Activated naive CD8-positive, alpha-beta T cell treated with anti-CD3 and anti-CD28 coated beads for 36 hours (primary cell): Measurements from ENCODE around the gene OR4D10. TPM values are rescaled to one million over a fixed set of nuclear protein-coding genes. Genes with fewer than 3 reads are reported as not detected.
A peak's percentile ranks its signal among the peaks of the same experiment; 100 is the strongest.
"Not testable (repeated sequence)": the region's sequence is repeated elsewhere in the genome, so short reads cannot be mapped to it uniquely, and the experiment has no call there.

Experiments
- DNase-seq: peaks from one replicate; pipeline ENCODE4 v3.0.0; 2021
- H3K27ac Mint-ChIP-seq: one replicate; pipeline ENCODE4 v1.8.0; 2022; ENCODE audit warnings: mild to moderate bottlenecking, moderate library complexity, mixed read lengths
- H3K27me3 Mint-ChIP-seq: one replicate; pipeline ENCODE4 v1.8.0; 2022; ENCODE audit warnings: mild to moderate bottlenecking, mixed read lengths
- H3K36me3 Mint-ChIP-seq: one replicate; pipeline ENCODE4 v1.8.0; 2021; ENCODE audit warnings: mild to moderate bottlenecking, mixed read lengths
- H3K4me1 Mint-ChIP-seq: one replicate; pipeline ENCODE4 v1.8.0; 2021; ENCODE audit warnings: mixed read lengths
- H3K4me3 Mint-ChIP-seq: one replicate; pipeline ENCODE4 v1.8.0; 2022; ENCODE audit warnings: mild to moderate bottlenecking, moderate library complexity, mixed read lengths
- H3K9me3 Mint-ChIP-seq: one replicate; pipeline ENCODE4 v1.8.0; 2022; ENCODE audit warnings: mixed read lengths
- total RNA-seq, 2 experiments: library from RNA; stranded (reverse); gene quantifications; one replicate each; pipeline ENCODE4 v1.2.3, GENCODE V29; 2021

Gene OR4D10
- total RNA-seq, result not detected

DNA sequence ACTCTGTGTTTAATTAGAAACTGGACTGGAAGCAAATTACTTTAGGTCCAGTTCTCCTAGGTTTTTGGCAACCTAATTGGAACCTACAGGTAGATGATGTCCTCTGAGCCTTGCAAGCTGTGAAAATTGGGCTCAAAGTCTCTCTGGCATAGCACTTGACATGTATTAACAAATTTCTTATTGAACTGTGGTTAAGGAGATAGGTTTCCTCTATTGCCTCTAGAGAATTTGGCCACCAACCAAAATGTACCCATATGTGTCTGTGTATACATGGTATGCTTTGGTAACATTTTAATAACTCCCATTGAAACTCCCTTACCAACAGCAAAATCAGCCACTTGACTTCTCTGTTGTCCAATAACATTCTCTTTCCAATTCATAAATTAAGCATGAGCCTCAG lies at the start of gene OR4D10:
TSS of gene OR4D10 (plus strand) at position 301 of the 400 bp plus-strand sequence. CDS start 4,115 bp downstream, outside the sequence.
- Mint-ChIP-seq H3K9me3 (no peaks in the 10 kb centered on the region), H3K36me3 (no peaks in the 10 kb centered on the region), H3K27me3 (peaks cover 26% of the 10 kb centered on the region), H3K4me1 (no peaks in the 10 kb centered on the region), H3K27ac (no peak within 1 kb of the TSS), H3K4me3 (no peak within 1 kb of the TSS)
- DNase-seq, result no peak

- no peak for DNase-seq
- no peaks in the 10 kb centered on the region for H3K4me1 Mint-ChIP-seq
- H3K27me3 Mint-ChIP-seq, result no peaks in the 10 kb centered on the region
- no peaks in the 10 kb centered on the region for H3K9me3 Mint-ChIP-seq
- no peak overlapping the region for H3K4me3 Mint-ChIP-seq
- no peak overlapping the region for H3K27ac Mint-ChIP-seq
- no peaks in the 10 kb centered on the region for H3K36me3 Mint-ChIP-seq
Observed at GRCh38 chr11:59423835-59424234, 49.3 kb upstream of the OR4D10 start.

DNA sequence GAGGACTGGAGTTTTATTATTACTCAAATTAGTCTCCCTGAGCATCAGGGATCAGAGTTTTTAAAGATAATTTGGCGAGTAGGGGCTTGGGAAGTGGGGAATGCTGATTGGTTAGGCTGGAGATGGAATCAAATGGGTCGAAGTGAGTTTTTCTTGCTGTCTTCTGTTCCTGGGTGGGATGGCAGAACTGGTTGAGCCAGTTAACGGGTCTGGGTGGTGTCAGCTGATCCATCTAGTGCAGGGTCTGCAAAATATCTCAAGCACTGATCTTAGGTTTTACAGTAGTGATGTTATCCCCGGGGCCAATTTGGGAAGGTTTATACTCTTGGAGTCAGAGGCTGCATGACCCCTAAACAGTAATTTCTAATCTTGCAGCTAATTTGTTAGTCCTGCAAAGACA lies 48.0 kb upstream of the OR4D10 start:
- no peaks in the 10 kb centered on the region for H3K4me1 Mint-ChIP-seq
- no peaks in the 10 kb centered on the region for H3K9me3 Mint-ChIP-seq
- DNase-seq, result no peak
- no peak overlapping the region for H3K27ac Mint-ChIP-seq
- H3K27me3 Mint-ChIP-seq, result peaks cover 3% of the 10 kb centered on the region
- H3K36me3 Mint-ChIP-seq, result no peaks in the 10 kb centered on the region
- H3K4me3 Mint-ChIP-seq, result no peak overlapping the region

GRCh38 chr11:59426361-59427067 lies 46.6 kb upstream of the OR4D10 start, which contains the start of gene OR5A2:
TSS of gene OR5A2 (minus strand) at chr11:59426413. CDS start at chr11:59422953, 3,460 bp downstream.
- no peak for DNase-seq
- Mint-ChIP-seq H3K9me3 (no peaks in the 10 kb centered on the region), H3K27me3 (peaks cover 4% of the 10 kb centered on the region), H3K4me1 (no peaks in the 10 kb centered on the region), H3K27ac (no peak within 1 kb of the TSS), H3K4me3 (no peak within 1 kb of the TSS), H3K36me3 (no peaks in the 10 kb centered on the region)

GRCh38 chr11:59427068-59427382 lies 46.1 kb upstream of the OR4D10 start:
- Mint-ChIP-seq H3K4me1 (no peaks in the 10 kb centered on the region), H3K4me3 (no peak overlapping the region), H3K27me3 (peaks cover 8% of the 10 kb centered on the region), H3K27ac (no peak overlapping the region), H3K36me3 (no peaks in the 10 kb centered on the region), H3K9me3 (no peaks in the 10 kb centered on the region)
- no peak for DNase-seq

DNA sequence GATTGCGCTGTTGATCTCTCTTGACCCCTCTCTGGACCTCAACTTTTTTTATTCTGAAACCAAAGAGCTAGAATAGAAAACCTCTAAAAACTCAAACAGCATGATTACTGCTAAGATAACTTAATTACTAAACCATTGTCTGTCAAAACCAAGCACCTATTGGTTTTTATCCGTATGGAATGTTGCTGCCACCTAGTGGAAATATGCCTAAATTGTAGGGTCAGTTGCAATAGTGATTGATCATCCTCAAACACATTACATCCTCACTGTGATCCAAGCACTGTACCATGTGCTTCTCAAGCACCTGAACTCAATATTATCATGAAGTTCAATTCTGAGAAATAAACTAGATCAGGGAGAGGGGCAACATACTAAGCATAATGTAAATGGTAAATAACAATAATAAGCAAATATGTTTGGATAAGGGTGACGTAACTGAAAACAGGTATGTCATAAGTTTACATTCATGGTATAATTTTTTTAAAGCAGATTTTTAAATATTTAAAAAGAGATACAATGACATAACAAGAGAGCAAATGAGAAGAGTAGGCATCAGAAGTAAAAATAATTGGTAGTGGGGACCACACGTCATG lies 43.1 kb upstream of the OR4D10 start:
- Mint-ChIP-seq H3K4me1 (no peaks in the 10 kb centered on the region), H3K36me3 (no peaks in the 10 kb centered on the region), H3K4me3 (no peak overlapping the region), H3K27ac (no peak overlapping the region), H3K9me3 (no peaks in the 10 kb centered on the region), H3K27me3 (peaks cover 9% of the 10 kb centered on the region)
- peak; percentile 11 for DNase-seq

GRCh38 chr11:59436169-59436568 lies 36.9 kb upstream of the OR4D10 start, which contains the start of gene OR5A1:
TSS of gene OR5A1 (plus strand) at chr11:59436469. CDS start at chr11:59443169, 6,700 bp downstream.
- no peak within 1 kb of the TSS for H3K4me3 Mint-ChIP-seq
- DNase-seq, result no peak
- H3K9me3 Mint-ChIP-seq, result no peaks in the 10 kb centered on the region
- H3K36me3 Mint-ChIP-seq, result no peaks in the 10 kb centered on the region
- H3K27me3 Mint-ChIP-seq, result peaks cover 6% of the 10 kb centered on the region
- H3K27ac Mint-ChIP-seq, result no peak within 1 kb of the TSS
- H3K4me1 Mint-ChIP-seq, result no peaks in the 10 kb centered on the region

- H3K4me3 Mint-ChIP-seq, result no peak overlapping the region
- no peak for DNase-seq
- H3K27ac Mint-ChIP-seq, result no peak overlapping the region
- H3K27me3 Mint-ChIP-seq, result no peaks in the 10 kb centered on the region
- H3K9me3 Mint-ChIP-seq, result no peaks in the 10 kb centered on the region
- no peaks in the 10 kb centered on the region for H3K36me3 Mint-ChIP-seq
- H3K4me1 Mint-ChIP-seq, result no peaks in the 10 kb centered on the region
Observed at GRCh38 chr11:59437770-59438169, 35.3 kb upstream of the OR4D10 start.

DNA sequence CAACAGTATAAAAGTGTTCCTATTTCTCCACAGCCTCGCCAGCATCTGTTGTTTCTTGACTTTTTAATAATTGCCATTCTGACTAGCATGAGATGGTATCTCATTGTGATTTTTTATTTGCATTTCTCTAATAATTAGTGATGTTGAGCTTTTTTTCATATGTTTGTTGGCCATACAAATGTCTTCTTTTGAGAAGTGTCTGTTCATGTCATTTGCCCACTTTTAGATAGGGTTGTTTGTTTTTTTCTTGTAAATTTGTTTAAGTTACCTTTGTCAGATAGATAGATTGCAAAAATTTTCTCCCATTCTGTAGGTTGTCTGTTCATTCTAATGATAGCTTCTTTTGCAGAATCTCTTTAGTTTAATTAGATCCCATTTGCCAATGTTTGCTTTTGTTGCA lies 27.5 kb upstream of the OR4D10 start:
- H3K36me3 Mint-ChIP-seq, H3K9me3 Mint-ChIP-seq, H3K4me3 Mint-ChIP-seq, H3K4me1 Mint-ChIP-seq, H3K27me3 Mint-ChIP-seq, H3K27ac Mint-ChIP-seq, DNase-seq: not testable (repeated sequence)

- Mint-ChIP-seq H3K4me3 (no peak overlapping the region), H3K4me1 (no peaks in the 10 kb centered on the region), H3K9me3 (peaks cover 4% of the 10 kb centered on the region)
Observed at GRCh38 chr11:59448484-59448883, 24.6 kb upstream of the OR4D10 start.

GRCh38 chr11:59456661-59457060 lies 16.5 kb upstream of the OR4D10 start, which contains the start of gene OR4D6:
TSS of gene OR4D6 (plus strand) at chr11:59456961. CDS start at chr11:59456961, 0 bp downstream.
- H3K9me3 Mint-ChIP-seq, result no peaks in the 10 kb centered on the region
- no peaks in the 10 kb centered on the region for H3K36me3 Mint-ChIP-seq
- H3K27me3 Mint-ChIP-seq, result peaks cover 8% of the 10 kb centered on the region
- H3K27ac Mint-ChIP-seq, result no peak within 1 kb of the TSS
- H3K4me3 Mint-ChIP-seq, result no peak within 1 kb of the TSS
- H3K4me1 Mint-ChIP-seq, result no peaks in the 10 kb centered on the region
- no peak for DNase-seq

More at GRCh38 chr11:59448484-59448883, 24.6 kb upstream of the OR4D10 start:
- peaks cover 8% of the 10 kb centered on the region for H3K27me3 Mint-ChIP-seq
- H3K27ac Mint-ChIP-seq, result no peak overlapping the region
- H3K36me3 Mint-ChIP-seq, result no peaks in the 10 kb centered on the region
- no peak for DNase-seq

GRCh38 chr11:59459916-59460315 lies 13.2 kb upstream of the OR4D10 start:
- no peak overlapping the region for H3K27ac Mint-ChIP-seq
- H3K9me3 Mint-ChIP-seq, result no peaks in the 10 kb centered on the region

GRCh38 chr11:59463190-59463641 lies 9.9 kb upstream of the OR4D10 start:
- Mint-ChIP-seq H3K4me3 (no peak overlapping the region), H3K9me3 (no peaks in the 10 kb centered on the region), H3K36me3 (no peaks in the 10 kb centered on the region), H3K27ac (no peak overlapping the region), H3K27me3 (peaks cover 24% of the 10 kb centered on the region), H3K4me1 (no peaks in the 10 kb centered on the region)
- DNase-seq, result no peak

More at GRCh38 chr11:59459916-59460315, 13.2 kb upstream of the OR4D10 start:
- Mint-ChIP-seq H3K36me3 (no peaks in the 10 kb centered on the region), H3K4me3 (no peak overlapping the region), H3K27me3 (peaks cover 26% of the 10 kb centered on the region), H3K4me1 (no peaks in the 10 kb centered on the region)
- no peak for DNase-seq

GRCh38 chr11:59475176-59475575 lies 2.1 kb downstream of the OR4D10 start:
- H3K36me3 Mint-ChIP-seq, result no peaks in the 10 kb centered on the region
- no peaks in the 10 kb centered on the region for H3K9me3 Mint-ChIP-seq
- no peaks in the 10 kb centered on the region for H3K4me1 Mint-ChIP-seq
- peaks cover 20% of the 10 kb centered on the region for H3K27me3 Mint-ChIP-seq
- DNase-seq, result no peak
- no peak overlapping the region for H3K27ac Mint-ChIP-seq
- no peak overlapping the region for H3K4me3 Mint-ChIP-seq

- Mint-ChIP-seq H3K4me1 (no peaks in the 10 kb centered on the region), H3K4me3 (no peak overlapping the region), H3K27me3 (peaks cover 6% of the 10 kb centered on the region), H3K9me3 (no peaks in the 10 kb centered on the region), H3K27ac (no peak overlapping the region), H3K36me3 (no peaks in the 10 kb centered on the region)
- no peak for DNase-seq
Observed at GRCh38 chr11:59479906-59480305, 6.8 kb downstream of the OR4D10 start.

- no peaks in the 10 kb centered on the region for H3K4me1 Mint-ChIP-seq
Observed at GRCh38 chr11:59480359-59480758, 7.2 kb downstream of the OR4D10 start.

More at GRCh38 chr11:59480359-59480758, 7.2 kb downstream of the OR4D10 start:
- Mint-ChIP-seq H3K27me3 (peaks cover 6% of the 10 kb centered on the region), H3K9me3 (no peaks in the 10 kb centered on the region), H3K36me3 (no peaks in the 10 kb centered on the region), H3K4me3 (no peak overlapping the region), H3K27ac (no peak overlapping the region)
- no peak for DNase-seq
